Tongue (tissue), 2 donors: ENCODE measurements around the gene TBXAS1. TPM values are rescaled to one million over a fixed set of nuclear protein-coding genes. Genes with fewer than 3 reads are reported as not detected.
"Not testable (repeated sequence)": the region's sequence is repeated elsewhere in the genome, so short reads cannot be mapped to it uniquely, and the experiment has no call there.

Experiments
- DNase-seq: peaks from one replicate; pipeline ENCODE4 v3.0.0-alpha.2; 2015
- total RNA-seq: library from RNA; depleted of rRNA; stranded (reverse); fragments of >200 nt; gene quantifications from one replicate; pipeline ENCODE4 v1.2.3, GENCODE V29; 2014

TBXAS1 gene
- total RNA-seq, 1 donor from 2014 or later = 7.6 TPM

- DNase-seq = no peak
These were observed 86.3 kb downstream of the TBXAS1 start for GRCh38 chr7:139915268-139915863.

- no peak for DNase-seq
These were observed 87.0 kb downstream of the TBXAS1 start for GRCh38 chr7:139915864-139916716.

DNA sequence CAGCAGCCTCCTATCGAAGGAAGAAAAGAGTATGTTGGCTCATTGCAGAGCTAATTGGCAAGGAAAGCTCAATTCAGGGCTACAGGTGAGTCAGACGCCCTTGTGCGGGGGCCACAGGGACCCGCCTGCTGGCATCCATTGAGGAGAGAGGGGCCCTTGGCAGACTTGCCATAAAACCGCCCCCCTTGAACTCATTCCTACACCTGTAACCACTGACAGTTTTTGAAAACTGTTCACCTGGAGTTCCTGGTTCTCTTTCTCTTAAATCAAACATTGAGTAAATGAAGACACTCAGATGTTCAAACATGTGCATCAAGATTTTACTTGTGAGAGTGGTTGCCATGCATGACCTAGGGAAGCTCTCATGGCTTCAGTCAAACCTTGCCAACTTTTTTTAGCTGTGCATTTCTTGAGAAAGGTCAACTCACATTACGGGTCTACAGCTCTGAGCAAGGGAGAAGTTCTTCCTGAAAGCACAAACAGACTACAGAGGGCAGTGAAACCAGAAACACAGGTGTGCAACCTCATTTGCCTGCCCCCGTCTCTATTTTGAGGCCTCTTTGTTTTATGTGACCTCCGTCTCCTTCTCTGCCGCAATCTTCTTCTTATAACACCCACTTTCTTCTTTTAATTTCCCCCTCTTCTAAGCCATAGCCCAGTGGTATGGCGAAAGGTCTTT is 87.8 kb downstream of the TBXAS1 start:
- DNase-seq = no peak

- no peak for DNase-seq
These were observed 88.8 kb downstream of the TBXAS1 start for GRCh38 chr7:139917851-139918250.

GRCh38 chr7:139918480-139918879 is 89.4 kb downstream of the TBXAS1 start:
- peak; percentile 47 for DNase-seq

DNA sequence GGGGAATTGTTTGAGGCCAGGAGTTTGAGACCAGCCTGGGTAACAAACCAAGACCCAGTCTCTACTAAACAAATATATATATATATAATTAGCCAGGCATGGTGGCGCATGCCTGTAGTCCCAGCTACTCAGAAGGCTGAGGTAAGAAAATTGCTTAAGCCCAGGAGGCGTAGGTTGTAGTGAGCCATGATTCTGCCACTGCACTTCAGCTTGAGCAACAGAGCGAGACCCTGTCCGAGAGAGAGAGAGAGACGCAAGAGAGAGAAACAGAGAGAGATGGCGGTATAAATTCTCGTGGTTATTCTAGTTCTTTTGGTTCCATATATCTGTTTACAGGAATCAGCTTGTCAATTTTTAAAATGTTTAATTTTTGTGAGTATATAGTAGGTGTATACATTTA is 94.0 kb downstream of the TBXAS1 start:
- no peak for DNase-seq

DNA sequence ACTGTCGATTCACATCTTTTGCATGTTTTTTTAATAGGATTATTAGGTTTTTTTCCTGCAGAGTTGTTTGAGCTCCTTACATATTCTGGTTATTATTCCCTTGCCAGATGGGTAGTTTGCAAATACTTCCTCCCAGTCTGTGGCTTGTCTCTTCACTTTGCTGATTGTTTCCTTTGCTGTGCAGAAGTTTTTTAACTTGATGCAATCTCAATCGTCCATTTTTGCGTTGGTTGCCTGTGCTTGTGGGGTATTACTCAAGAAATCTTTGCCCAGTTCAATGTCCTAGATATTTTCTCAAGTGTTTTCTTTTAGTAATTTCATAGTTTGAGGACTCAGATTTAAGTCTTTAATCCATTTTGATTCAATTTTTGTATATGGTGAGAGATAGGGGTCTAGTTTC is 95.4 kb downstream of the TBXAS1 start:
- DNase-seq = no peak

GRCh38 chr7:139929221-139929620 is 100.2 kb downstream of the TBXAS1 start:
- DNase-seq = not testable (repeated sequence)

GRCh38 chr7:139930286-139930965 is 101.4 kb downstream of the TBXAS1 start:
- DNase-seq = no peak

DNA sequence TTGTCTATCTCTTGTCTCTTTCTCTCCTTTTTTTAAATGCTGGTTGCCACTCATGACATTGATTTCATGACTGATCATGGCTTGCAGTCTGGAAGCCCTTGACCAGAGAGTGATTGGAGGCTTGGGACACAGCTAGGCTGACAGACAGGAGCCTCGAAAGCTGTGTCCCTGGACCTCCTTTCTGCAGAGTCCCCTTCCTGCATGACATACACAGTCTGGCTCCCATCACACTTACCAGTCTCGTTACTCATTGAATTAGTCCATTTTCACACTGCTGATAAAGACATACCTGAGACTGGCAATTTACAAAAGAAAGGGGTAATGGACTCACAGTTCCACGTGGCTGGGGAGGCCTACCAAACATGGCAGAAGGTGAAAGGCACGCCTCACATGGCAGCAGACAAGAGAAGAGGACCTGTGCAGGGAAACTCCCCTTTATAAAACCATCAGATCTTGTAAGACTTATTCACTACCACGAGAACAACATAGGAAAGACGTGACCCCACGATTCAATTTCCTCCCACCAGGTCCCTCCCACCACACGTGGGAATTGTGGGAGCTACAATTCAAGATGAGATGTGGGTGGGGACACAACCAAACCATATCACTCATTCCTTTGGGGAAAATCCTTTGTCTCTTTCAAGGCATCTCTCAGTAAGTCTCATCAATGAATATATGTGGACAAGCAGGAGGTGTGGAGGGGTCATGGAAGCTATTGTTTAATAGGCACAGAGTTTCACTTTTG is 102.3 kb downstream of the TBXAS1 start:
- no peak for DNase-seq

GRCh38 chr7:139932531-139932930 is 103.5 kb downstream of the TBXAS1 start:
- no peak for DNase-seq

DNA sequence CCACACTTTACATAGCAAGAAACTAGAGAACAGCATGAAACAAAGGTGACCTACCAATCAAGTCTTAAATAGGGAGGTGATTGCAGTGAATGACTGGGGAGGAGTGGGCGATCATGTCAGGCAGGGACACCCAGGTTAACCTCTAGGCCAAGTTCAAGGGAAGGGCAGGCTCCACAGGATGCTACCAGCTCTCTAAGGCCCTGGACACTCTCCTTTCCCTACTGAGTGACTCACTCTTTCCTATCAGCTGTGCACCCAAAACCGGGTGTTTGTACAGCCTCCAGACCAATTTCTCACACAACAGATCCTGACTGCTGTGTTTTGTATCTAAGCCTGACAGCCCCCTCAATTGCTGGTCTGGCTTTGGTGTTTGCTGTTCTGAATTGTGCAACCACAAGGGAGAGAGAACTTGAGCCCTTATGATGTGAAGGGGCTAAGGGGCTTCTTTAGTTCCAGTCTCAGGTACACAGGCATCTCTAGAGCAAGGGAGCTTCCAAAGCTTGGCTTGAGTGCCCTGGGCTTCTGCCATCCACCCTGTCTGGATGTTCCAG is 107.8 kb downstream of the TBXAS1 start:
- peak; percentile 26 for DNase-seq

GRCh38 chr7:139937715-139938114 is 108.7 kb downstream of the TBXAS1 start:
- no peak for DNase-seq

DNA sequence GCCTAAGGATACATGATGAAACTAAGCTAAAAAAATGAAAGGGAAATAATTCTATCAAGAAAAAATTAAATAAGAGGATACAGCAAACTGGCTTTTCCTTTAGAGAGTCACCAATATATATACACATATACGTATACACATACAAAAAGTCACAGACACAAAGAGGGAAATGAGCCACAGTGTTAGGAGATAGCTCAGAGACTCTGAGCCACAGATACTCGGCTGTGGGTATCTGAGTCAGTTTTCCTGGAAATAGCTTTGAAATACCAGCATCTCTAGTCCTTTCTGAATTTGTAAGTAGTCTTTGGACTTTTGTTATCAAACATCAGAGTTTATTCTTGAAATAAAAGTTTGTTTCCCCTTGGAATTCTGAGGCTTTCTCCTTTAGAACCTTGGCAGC is 111.8 kb downstream of the TBXAS1 start:
- DNase-seq = no peak

GRCh38 chr7:139941421-139941820 is 112.4 kb downstream of the TBXAS1 start:
- no peak for DNase-seq

DNA sequence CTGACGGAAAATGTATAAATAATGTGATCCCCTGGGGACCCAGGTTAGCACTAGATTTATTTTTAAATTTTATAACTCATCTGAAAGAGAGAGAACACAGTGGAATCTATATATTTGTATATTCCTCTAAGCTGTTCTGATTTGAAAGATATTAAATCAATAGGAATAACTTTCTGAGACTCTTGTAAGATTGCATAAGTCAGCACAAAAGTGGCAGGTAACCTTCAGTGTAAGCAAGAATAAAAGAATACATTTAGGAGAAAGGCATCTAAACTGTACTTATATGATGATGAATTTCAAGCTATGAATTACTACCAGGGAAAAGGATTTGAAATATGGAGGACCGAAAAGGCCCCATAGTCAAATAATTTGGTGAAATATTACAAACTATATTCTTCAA is 112.8 kb downstream of the TBXAS1 start:
- no peak for DNase-seq

GRCh38 chr7:139942636-139943035 is 113.6 kb downstream of the TBXAS1 start:
- DNase-seq = no peak

- DNase-seq = no peak
These were observed 114.3 kb downstream of the TBXAS1 start for GRCh38 chr7:139943401-139943800.

GRCh38 chr7:139944248-139944647 is 115.2 kb downstream of the TBXAS1 start:
- no peak for DNase-seq

GRCh38 chr7:139946533-139946932 is 117.5 kb downstream of the TBXAS1 start:
- no peak for DNase-seq

GRCh38 chr7:139947021-139947420 is 118.0 kb downstream of the TBXAS1 start:
- no peak for DNase-seq

DNA sequence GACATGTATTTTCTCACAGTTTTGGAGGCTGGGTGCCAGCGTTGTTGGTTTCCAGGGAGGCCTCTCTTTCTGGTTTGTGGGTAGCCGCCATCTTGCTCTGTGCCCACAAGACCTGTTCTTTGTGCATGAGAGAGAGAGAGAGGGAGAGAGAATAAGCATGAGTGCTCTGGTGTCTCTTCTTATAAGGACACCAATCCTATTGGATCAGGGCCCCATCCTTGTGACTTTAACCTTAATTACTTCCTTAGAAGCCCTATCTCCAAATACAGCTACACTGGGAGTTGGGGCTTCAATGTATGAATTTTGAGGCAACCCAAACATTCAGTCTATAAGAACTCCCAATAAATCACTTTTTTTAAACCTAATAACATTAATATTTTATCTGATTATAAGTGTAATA is 119.1 kb downstream of the TBXAS1 start:
- no peak for DNase-seq
